Prostate gland (tissue), 2 donors: ENCODE measurements around the gene C16orf86. TPM values are rescaled to one million over a fixed set of nuclear protein-coding genes. Genes with fewer than 3 reads are reported as not detected.

Experiments
- DNase-seq: peaks from one replicate; pipeline ENCODE4 v3.0.0-alpha.2; 2019; ENCODE audit warnings: low spot score
- H3K27ac ChIP-seq, 2 donors: fragments of 200-600 bp; sonication (generic); 2 replicates each; pipeline ENCODE4 v1.5.1; 2017 to 2019
- H3K27me3 ChIP-seq: fragments of 200-600 bp; sonication (generic); replicated peaks from 2 replicates; pipeline ENCODE4 v1.5.1; 2019; ENCODE audit not compliant: insufficient read depth
- H3K36me3 ChIP-seq, 2 donors: fragments of 200-600 bp; sonication (generic); 1 replicate in 1 of 2; 2 replicates in 1 of 2; pipeline versions ENCODE4 v1.5.1 to v1.8.1; 2017 to 2019
- H3K4me1 ChIP-seq: fragments of 200-600 bp; sonication (generic); replicated peaks from 2 replicates; pipeline ENCODE4 v1.5.1; 2019
- H3K4me3 ChIP-seq, 2 donors: fragments of 200-600 bp; sonication (generic); 2 replicates each; pipeline ENCODE4 v1.5.1; 2017 to 2019
- H3K9me3 ChIP-seq: fragments of 200-600 bp; sonication (generic); 2 replicates; pipeline ENCODE4 v1.5.1; 2017
- POLR2A ChIP-seq: fragments of 450-650 bp; IDR thresholded peaks from one replicate; pipeline ENCODE4 v1.6.1; 2016; ENCODE audit warnings: antibody characterized with exemption, mild to moderate bottlenecking
- POLR2AphosphoS5 ChIP-seq: sonication (generic); formaldehyde crosslinking; IDR thresholded peaks from one replicate; pipeline ENCODE4 v1.6.1; 2017; ENCODE audit warnings: antibody characterized with exemption
- WGBS: methylation state at CpG from one replicate; pipeline ENCODE4 v1.1.5; 2018; 5-methylcytosine and 5-hydroxymethylcytosine counted together
- intact Hi-C: fragments of 100-400 bp; cut with DNase I; formaldehyde crosslinking; loops from one replicate; pipeline ENCODE4 v1.14.2; 2022
- total RNA-seq, 2 donors: library from RNA; depleted of rRNA; stranded (reverse); fragments of >200 nt; gene quantifications; one replicate each; pipeline ENCODE4 v1.1.0, GENCODE V29; 2016
- TF ChIP-seq, protein P1 (sequence below), 4 experiments: fragments of 200-600 bp in 2 of 4; fragments of 450-650 bp in 2 of 4; sonication (generic) in 2 of 4; IDR thresholded peaks; 1 replicate in 3 of 4; 2 replicates in 1 of 4; pipeline ENCODE4 v1.5.1; 2016 to 2019; ENCODE audit warnings: antibody characterized with exemption in 4 of 4, mild to moderate bottlenecking in 2 of 4, moderate library complexity in 2 of 4

C16orf86 gene
- total RNA-seq, 2 donors from 2014 or later, result 10.0 to 18.3 TPM

GRCh38 chr16:67677712-67678111, 11.1 kb downstream of the C16orf86 start:
- TF ChIP-seq, protein P1, sequence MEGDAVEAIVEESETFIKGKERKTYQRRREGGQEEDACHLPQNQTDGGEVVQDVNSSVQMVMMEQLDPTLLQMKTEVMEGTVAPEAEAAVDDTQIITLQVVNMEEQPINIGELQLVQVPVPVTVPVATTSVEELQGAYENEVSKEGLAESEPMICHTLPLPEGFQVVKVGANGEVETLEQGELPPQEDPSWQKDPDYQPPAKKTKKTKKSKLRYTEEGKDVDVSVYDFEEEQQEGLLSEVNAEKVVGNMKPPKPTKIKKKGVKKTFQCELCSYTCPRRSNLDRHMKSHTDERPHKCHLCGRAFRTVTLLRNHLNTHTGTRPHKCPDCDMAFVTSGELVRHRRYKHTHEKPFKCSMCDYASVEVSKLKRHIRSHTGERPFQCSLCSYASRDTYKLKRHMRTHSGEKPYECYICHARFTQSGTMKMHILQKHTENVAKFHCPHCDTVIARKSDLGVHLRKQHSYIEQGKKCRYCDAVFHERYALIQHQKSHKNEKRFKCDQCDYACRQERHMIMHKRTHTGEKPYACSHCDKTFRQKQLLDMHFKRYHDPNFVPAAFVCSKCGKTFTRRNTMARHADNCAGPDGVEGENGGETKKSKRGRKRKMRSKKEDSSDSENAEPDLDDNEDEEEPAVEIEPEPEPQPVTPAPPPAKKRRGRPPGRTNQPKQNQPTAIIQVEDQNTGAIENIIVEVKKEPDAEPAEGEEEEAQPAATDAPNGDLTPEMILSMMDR (IDR thresholded peaks at IDR 0.05), result no peak
- TF ChIP-seq POLR2A, result no peak
- TF ChIP-seq POLR2AphosphoS5, result no peak
- Histone ChIP-seq H3K27ac (peak overlapping the region in 1 of 2 donors; percentile 29), H3K4me1 (peaks cover 12% of the 10 kb centered on the region), H3K4me3 (no peak overlapping the region), H3K27me3 (no peaks in the 10 kb centered on the region), H3K9me3 (no peaks in the 10 kb centered on the region), H3K36me3 (no peaks in the 10 kb centered on the region)
- DNase-seq, result no peak
- WGBS, result 100% methylated on average over 1 of the region's 1 CpG
- intact Hi-C loops, result loop anchor here (10.0 kb wide), 1 partner anchor 127 kb away; the partner anchor contains the start of genes RANBP10 and TSNAXIP1

- 44% methylated on average over 12 of the region's 12 CpGs for WGBS
- intact Hi-C loops, result loop anchor here (10.0 kb wide), 1 partner anchor 126 kb away; the partner anchor contains the start of genes RANBP10 and TSNAXIP1
- Histone ChIP-seq H3K27ac (peak overlapping the region in 1 of 2 donors; percentile 46), H3K9me3 (no peaks in the 10 kb centered on the region), H3K27me3 (no peaks in the 10 kb centered on the region), H3K4me1 (peaks cover 9% of the 10 kb centered on the region), H3K4me3 (no peak overlapping the region), H3K36me3 (no peaks in the 10 kb centered on the region)
- DNase-seq, result peak; percentile 55
- TF ChIP-seq, protein P1 (IDR thresholded peaks at IDR 0.05), result no peak
- peak; percentile 87 for TF ChIP-seq POLR2AphosphoS5
These were observed 11.9 kb downstream of the C16orf86 start for GRCh38 chr16:67678354-67679023.

DNA sequence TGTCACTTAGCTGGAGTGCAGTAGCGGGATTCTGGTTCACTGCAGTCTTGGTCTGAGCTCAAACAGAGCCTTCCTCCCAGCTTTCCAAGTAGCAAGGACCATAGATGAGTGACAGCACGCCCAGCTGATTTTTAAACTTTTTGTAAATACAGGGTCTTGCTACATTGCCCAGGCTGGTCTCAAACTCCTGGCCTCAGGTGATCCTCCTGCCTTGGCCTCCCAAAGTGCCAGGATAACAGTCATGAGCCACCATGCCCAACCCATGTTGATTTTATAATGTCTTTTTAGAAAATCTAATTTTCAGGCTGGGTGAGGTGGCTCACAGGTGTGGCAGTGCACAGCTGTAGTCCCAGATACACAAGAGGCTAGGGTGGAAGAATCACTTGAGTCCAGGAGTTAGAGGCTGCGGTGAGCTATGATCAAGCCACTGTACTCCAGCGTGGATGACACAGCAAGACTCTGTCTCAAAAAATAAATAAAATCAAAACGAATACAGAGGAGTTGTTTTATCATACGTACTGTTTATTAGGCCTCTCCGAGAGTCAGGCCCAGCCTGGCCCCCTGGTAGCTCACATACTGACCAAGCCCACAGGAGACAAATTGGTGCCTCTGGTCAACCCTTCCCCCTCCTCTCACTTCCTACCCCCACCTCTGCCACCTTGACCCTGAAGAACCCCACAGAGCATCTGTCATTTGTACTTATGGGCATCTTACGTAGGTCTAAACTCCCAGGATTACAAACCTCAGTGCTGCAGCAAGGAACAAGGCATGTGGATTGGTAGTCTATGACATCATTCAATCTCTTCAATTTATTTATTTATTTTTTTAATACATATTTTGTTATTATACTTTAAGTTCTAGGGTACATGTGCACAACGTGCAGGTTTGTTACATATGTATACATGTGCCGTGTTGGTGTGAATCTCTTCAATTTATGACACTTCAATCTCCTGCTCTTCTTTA, 13.6 kb downstream of the C16orf86 start:
- intact Hi-C loops, result loop anchor here (10.0 kb wide), 1 partner anchor 125 kb away; the partner anchor contains the start of genes RANBP10 and TSNAXIP1
- Histone ChIP-seq H3K36me3 (no peaks in the 10 kb centered on the region), H3K4me3 (no peak overlapping the region), H3K9me3 (no peaks in the 10 kb centered on the region), H3K27ac (no peak overlapping the region), H3K4me1 (peaks cover 3% of the 10 kb centered on the region), H3K27me3 (no peaks in the 10 kb centered on the region)
- DNase-seq, result no peak
- WGBS, result 87% methylated on average over 10 of the region's 10 CpGs
- TF ChIP-seq, protein P1 (IDR thresholded peaks at IDR 0.05), result no peak
- TF ChIP-seq POLR2A (no peak), POLR2AphosphoS5 (no peak)

GRCh38 chr16:67683767-67684166, 17.2 kb downstream of the C16orf86 start:
- H3K9me3 ChIP-seq, result no peaks in the 10 kb centered on the region
- intact Hi-C loops, result no loop called here
- H3K27me3 ChIP-seq, result no peaks in the 10 kb centered on the region
- 96% methylated on average over 4 of the region's 4 CpGs for WGBS
- TF ChIP-seq, protein P1 (IDR thresholded peaks at IDR 0.05), result no peak
- TF ChIP-seq POLR2A, result no peak
- no peak for TF ChIP-seq POLR2AphosphoS5
- DNase-seq, result no peak
- H3K36me3 ChIP-seq, result no peaks in the 10 kb centered on the region
- H3K4me1 ChIP-seq, result no peaks in the 10 kb centered on the region
- no peak overlapping the region for H3K27ac ChIP-seq
- H3K4me3 ChIP-seq, result no peak overlapping the region
